ENCODE results near the gene TGIF1. TPM values are rescaled to one million over a fixed set of nuclear protein-coding genes. Genes with fewer than 3 reads are reported as not detected.

The TGIF1 gene
- total RNA-seq, 2 donors from 2014 or later, result 42.8 to 91.6 TPM

GRCh38 chr18:3472681-3473544 lies 22.9 kb downstream of the TGIF1 start:
- Histone ChIP-seq H3K9me3 (peaks cover 4% of the 10 kb centered on the region), H3K27ac (no peak overlapping the region), H3K4me3 (no peak overlapping the region), H3K4me1 (ENCODE audit: control insufficient read depth in 1 of 2, low read depth in 2 of 2) (no peaks in the 10 kb centered on the region), H3K27me3 (replicated peaks; ENCODE audit: insufficient read depth) (no peaks in the 10 kb centered on the region), H3K36me3 (no peaks in the 10 kb centered on the region)
- no peak for ATAC-seq (ENCODE audit: insufficient number of reproducible peaks, low FRiP score, low read depth)
- no peak for DNase-seq (ENCODE audit: low spot score)
- TF ChIP-seq CTCF (IDR thresholded peaks at IDR 0.05), result no peak

- ATAC-seq (ENCODE audit: insufficient number of reproducible peaks, low FRiP score, low read depth) (no peak), DNase-seq (ENCODE audit: low spot score) (no peak)
- TF ChIP-seq CTCF (IDR thresholded peaks at IDR 0.05), result no peak
- Histone ChIP-seq H3K4me1 (ENCODE audit: control insufficient read depth in 1 of 2, low read depth in 2 of 2) (no peaks in the 10 kb centered on the region), H3K36me3 (no peaks in the 10 kb centered on the region), H3K27ac (no peak overlapping the region), H3K9me3 (peaks cover 4% of the 10 kb centered on the region), H3K4me3 (no peak overlapping the region), H3K27me3 (replicated peaks; ENCODE audit: insufficient read depth) (no peaks in the 10 kb centered on the region)
Measured at GRCh38 chr18:3478262-3478978, 28.4 kb downstream of the TGIF1 start.

- Histone ChIP-seq H3K27me3 (replicated peaks; ENCODE audit: insufficient read depth) (no peaks in the 10 kb centered on the region), H3K9me3 (no peaks in the 10 kb centered on the region), H3K27ac (no peak overlapping the region), H3K4me3 (no peak overlapping the region), H3K36me3 (no peaks in the 10 kb centered on the region), H3K4me1 (ENCODE audit: control insufficient read depth in 1 of 2, low read depth in 2 of 2) (no peaks in the 10 kb centered on the region)
- ATAC-seq (ENCODE audit: insufficient number of reproducible peaks, low FRiP score, low read depth) (no peak), DNase-seq (ENCODE audit: low spot score) (no peak)
- TF ChIP-seq CTCF (IDR thresholded peaks at IDR 0.05), result no peak
Measured at GRCh38 chr18:3479978-3480509, 30.1 kb downstream of the TGIF1 start.

- Histone ChIP-seq H3K4me3 (no peak overlapping the region), H3K27me3 (replicated peaks; ENCODE audit: insufficient read depth) (no peaks in the 10 kb centered on the region), H3K4me1 (ENCODE audit: control insufficient read depth in 1 of 2, low read depth in 2 of 2) (no peaks in the 10 kb centered on the region), H3K27ac (no peak overlapping the region), H3K9me3 (no peaks in the 10 kb centered on the region), H3K36me3 (no peaks in the 10 kb centered on the region)
- TF ChIP-seq CTCF (IDR thresholded peaks at IDR 0.05), result no peak
- ATAC-seq (ENCODE audit: insufficient number of reproducible peaks, low FRiP score, low read depth) (no peak), DNase-seq (ENCODE audit: low spot score) (no peak)
Measured at GRCh38 chr18:3480827-3481573, 31.0 kb downstream of the TGIF1 start.

Measured in thoracic aorta (tissue), 2 donors.